ENCODE data around the gene WDR81.

WDR81 gene

DNA sequence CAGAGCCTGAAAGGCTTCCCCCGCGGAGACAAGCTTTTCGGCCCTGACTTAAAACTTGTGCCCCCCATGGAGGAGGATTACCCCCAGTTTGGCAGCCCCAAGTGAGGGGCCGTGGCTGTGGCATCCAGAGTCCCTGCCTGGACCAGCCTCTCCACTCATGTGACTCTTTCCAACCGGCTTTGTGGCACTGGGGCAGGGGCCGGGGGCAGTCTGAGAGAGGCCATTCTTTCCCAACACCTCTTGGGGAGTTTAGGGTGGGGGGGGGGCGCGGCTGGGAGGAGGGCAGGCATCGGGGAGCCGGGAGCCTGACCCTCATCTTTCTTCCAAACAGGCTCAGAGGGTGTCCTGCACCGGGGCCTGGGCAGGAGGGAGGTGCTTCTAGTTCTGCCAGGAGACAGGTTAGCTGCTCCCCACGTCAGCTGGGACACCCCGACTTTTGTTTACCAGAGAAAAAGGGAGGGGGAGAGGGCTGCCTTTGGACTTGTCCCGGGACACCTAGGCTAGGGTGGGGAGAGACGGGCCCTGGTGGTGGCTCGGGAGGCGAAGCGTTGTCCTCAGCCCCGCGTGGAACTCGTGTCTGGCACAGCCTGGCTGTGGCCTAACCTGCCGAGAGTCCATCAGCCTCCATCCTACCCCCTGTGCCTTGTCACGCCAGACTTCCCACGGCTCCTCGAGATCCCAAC is 30.1 kb downstream of the WDR81 start (continued):
- TF ChIP-seq TOX (CRISPR knock-in tag; IDR thresholded peaks at IDR 0.05; ENCODE audit: borderline replicate concordance) = no peak
- TF ChIP-seq RARB (CRISPR knock-in tag; IDR thresholded peaks at IDR 0.05) = no peak
- TF ChIP-seq ZC3H10 (CRISPR knock-in tag; IDR thresholded peaks at IDR 0.05) = no peak
- TF ChIP-seq TSHZ2 (CRISPR knock-in tag; IDR thresholded peaks at IDR 0.05) = no peak
- no peak for TF ChIP-seq ESRRG (CRISPR knock-in tag; IDR thresholded peaks at IDR 0.05)
- TF ChIP-seq TCF4 (CRISPR knock-in tag; IDR thresholded peaks at IDR 0.05; ENCODE audit: borderline replicate concordance) = no peak
- TF ChIP-seq ARNTL (CRISPR knock-in tag; IDR thresholded peaks at IDR 0.05; ENCODE audit: borderline replicate concordance, low read depth) = no peak

DNA sequence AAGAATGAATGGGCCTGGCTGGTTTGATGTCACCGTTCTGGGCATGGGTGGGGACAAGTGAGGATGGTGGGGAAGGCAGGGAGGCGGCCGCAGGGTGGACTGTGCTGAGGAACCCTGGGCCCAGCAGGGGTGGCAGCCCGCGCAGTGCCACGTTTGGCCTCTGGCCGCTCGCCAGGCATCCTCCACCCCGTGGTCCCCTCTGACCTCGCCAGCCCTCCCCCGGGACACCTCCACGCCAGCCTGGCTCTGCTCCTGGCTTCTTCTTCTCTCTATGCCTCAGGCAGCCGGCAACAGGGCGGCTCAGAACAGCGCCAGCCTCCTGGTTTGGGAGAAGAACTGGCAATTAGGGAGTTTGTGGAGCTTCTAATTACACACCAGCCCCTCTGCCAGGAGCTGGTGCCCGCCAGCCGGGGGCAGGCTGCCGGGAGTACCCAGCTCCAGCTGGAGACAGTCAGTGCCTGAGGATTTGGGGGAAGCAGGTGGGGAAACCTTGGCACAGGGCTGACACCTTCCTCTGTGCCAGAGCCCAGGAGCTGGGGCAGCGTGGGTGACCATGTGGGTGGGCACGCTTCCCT is 30.8 kb downstream of the WDR81 start:
- TF ChIP-seq, protein P1, sequence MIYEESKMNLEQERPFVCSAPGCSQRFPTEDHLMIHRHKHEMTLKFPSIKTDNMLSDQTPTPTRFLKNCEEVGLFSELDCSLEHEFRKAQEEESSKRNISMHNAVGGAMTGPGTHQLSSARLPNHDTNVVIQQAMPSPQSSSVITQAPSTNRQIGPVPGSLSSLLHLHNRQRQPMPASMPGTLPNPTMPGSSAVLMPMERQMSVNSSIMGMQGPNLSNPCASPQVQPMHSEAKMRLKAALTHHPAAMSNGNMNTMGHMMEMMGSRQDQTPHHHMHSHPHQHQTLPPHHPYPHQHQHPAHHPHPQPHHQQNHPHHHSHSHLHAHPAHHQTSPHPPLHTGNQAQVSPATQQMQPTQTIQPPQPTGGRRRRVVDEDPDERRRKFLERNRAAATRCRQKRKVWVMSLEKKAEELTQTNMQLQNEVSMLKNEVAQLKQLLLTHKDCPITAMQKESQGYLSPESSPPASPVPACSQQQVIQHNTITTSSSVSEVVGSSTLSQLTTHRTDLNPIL (CRISPR knock-in tag; IDR thresholded peaks at IDR 0.05; ENCODE audit: low read depth) = no peak
- no peak for TF ChIP-seq GLIS3 (CRISPR knock-in tag; IDR thresholded peaks at IDR 0.05)
- ATAC-seq = peak; percentile 19; the same call in 1 of the 3 replicates

- no peak for TF ChIP-seq SNAI2 (CRISPR knock-in tag; IDR thresholded peaks at IDR 0.05)
- no peak for TF ChIP-seq CSDC2 (CRISPR knock-in tag; IDR thresholded peaks at IDR 0.05)
- TF ChIP-seq ZNF70 (CRISPR knock-in tag; IDR thresholded peaks at IDR 0.05) = no peak
- no peak for TF ChIP-seq CSRNP3 (CRISPR knock-in tag; IDR thresholded peaks at IDR 0.05)
- TF ChIP-seq, protein P2, sequence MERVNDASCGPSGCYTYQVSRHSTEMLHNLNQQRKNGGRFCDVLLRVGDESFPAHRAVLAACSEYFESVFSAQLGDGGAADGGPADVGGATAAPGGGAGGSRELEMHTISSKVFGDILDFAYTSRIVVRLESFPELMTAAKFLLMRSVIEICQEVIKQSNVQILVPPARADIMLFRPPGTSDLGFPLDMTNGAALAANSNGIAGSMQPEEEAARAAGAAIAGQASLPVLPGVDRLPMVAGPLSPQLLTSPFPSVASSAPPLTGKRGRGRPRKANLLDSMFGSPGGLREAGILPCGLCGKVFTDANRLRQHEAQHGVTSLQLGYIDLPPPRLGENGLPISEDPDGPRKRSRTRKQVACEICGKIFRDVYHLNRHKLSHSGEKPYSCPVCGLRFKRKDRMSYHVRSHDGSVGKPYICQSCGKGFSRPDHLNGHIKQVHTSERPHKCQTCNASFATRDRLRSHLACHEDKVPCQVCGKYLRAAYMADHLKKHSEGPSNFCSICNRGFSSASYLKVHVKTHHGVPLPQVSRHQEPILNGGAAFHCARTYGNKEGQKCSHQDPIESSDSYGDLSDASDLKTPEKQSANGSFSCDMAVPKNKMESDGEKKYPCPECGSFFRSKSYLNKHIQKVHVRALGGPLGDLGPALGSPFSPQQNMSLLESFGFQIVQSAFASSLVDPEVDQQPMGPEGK (CRISPR knock-in tag; IDR thresholded peaks at IDR 0.05; ENCODE audit: borderline replicate concordance) = no peak
- TF ChIP-seq ZFP3 (CRISPR knock-in tag; IDR thresholded peaks at IDR 0.05) = no peak
- ATAC-seq = no peak
Measured at GRCh38 chr17:1755827-1756262, 31.3 kb downstream of the WDR81 start.

DNA sequence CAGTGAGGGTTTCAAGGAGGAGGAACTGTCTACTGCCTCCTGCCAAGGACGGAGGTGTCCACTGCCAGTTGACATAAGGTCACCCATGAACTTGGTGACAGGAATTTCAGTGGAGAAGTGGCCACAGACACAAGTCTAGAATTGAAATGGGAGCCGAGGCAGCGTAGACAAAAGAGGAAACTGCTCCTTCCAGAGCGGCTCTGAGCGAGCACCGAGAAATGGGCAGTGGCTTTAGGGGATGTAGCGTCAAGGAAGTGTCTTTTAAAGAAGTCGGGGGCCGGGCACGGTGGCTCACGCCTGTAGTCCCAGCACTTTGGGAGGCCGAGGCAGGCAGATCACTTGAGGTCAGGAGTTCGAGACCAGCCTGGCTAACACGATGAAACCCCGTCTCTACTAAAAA is 34.3 kb downstream of the WDR81 start:
- no peak for TF ChIP-seq OSR1 (CRISPR knock-in tag; IDR thresholded peaks at IDR 0.05)
- no peak for TF ChIP-seq CSRNP3 (CRISPR knock-in tag; IDR thresholded peaks at IDR 0.05)
- TF ChIP-seq BACH2 (CRISPR knock-in tag; IDR thresholded peaks at IDR 0.05; ENCODE audit: borderline replicate concordance) = no peak
- TF ChIP-seq ZNF70 (CRISPR knock-in tag; IDR thresholded peaks at IDR 0.05) = no peak
- no peak for TF ChIP-seq TCF4 (CRISPR knock-in tag; IDR thresholded peaks at IDR 0.05; ENCODE audit: borderline replicate concordance)
- no peak for TF ChIP-seq RARB (CRISPR knock-in tag; IDR thresholded peaks at IDR 0.05)
- TF ChIP-seq ISL1 (CRISPR knock-in tag; IDR thresholded peaks at IDR 0.05) = no peak
- TF ChIP-seq, protein P2 (CRISPR knock-in tag; IDR thresholded peaks at IDR 0.05; ENCODE audit: borderline replicate concordance) = no peak
- TF ChIP-seq, protein P1 (CRISPR knock-in tag; IDR thresholded peaks at IDR 0.05; ENCODE audit: low read depth) = no peak
- no peak for TF ChIP-seq ZNF8 (CRISPR knock-in tag; IDR thresholded peaks at IDR 0.05)
- TF ChIP-seq TOX (CRISPR knock-in tag; IDR thresholded peaks at IDR 0.05; ENCODE audit: borderline replicate concordance) = no peak
- ATAC-seq = no peak

Data from SK-N-SH treated with all-trans-retinoic acid at 6 μM for 48 hours (cell line).